DOHH2 (cell line): ENCODE results near the gene MTHFR.

Experiments
- EZH2phosphoT487 ChIP-seq: fragments of 200-600 bp; sonication (generic); IDR thresholded peaks from 2 replicates; pipeline ENCODE4 v1.6.1; 2017; ENCODE audit warnings: borderline replicate concordance, mild to moderate bottlenecking, antibody characterized with exemption, low read length, moderate library complexity, mixed read lengths
- TF ChIP-seq, protein P1 (sequence below): fragments of 200-600 bp; sonication (generic); IDR thresholded peaks from one replicate; pipeline ENCODE4 v1.5.1; 2014; ENCODE audit warnings: antibody characterized with exemption, mild to moderate bottlenecking, low read depth, low read length; ENCODE audit not compliant: poor library complexity, severe bottlenecking

DNA sequence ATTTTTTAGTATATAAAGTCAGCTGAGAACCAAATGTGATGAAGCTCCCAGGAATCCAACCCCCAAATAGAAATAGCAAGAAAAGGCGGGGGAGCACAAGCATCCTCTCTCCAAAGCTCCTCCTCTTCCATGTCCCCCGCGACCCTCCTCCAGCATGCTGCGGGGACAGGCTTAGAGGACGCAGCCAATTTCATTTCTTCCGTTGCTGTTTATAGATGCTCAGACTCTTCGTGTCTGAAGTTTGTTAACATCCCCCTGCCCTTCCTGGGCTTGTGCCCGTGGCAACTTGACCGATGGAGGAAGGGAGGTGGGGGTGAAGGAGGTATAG, 42.6 kb upstream of the MTHFR start:
- TF ChIP-seq, protein P1, sequence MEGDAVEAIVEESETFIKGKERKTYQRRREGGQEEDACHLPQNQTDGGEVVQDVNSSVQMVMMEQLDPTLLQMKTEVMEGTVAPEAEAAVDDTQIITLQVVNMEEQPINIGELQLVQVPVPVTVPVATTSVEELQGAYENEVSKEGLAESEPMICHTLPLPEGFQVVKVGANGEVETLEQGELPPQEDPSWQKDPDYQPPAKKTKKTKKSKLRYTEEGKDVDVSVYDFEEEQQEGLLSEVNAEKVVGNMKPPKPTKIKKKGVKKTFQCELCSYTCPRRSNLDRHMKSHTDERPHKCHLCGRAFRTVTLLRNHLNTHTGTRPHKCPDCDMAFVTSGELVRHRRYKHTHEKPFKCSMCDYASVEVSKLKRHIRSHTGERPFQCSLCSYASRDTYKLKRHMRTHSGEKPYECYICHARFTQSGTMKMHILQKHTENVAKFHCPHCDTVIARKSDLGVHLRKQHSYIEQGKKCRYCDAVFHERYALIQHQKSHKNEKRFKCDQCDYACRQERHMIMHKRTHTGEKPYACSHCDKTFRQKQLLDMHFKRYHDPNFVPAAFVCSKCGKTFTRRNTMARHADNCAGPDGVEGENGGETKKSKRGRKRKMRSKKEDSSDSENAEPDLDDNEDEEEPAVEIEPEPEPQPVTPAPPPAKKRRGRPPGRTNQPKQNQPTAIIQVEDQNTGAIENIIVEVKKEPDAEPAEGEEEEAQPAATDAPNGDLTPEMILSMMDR: no peak
- no peak for TF ChIP-seq EZH2phosphoT487
